GM12891 (cell line): ENCODE results near the gene MGAT2.

Experiments used
- POLR2A ChIP-seq: IDR thresholded peaks from 2 replicates; pipeline ENCODE4 v1.6.1; 2011; ENCODE audit warnings: low read depth, low read length, control low read depth
- POLR2AphosphoS5 ChIP-seq: IDR thresholded peaks from 2 replicates; pipeline ENCODE4 v1.6.1; 2011; ENCODE audit warnings: low read depth, low read length, control low read depth
- TAF1 ChIP-seq: IDR thresholded peaks from 2 replicates; pipeline ENCODE4 v1.6.1; 2011; ENCODE audit warnings: low read depth, low read length, control low read depth

GRCh38 chr14:49654511-49654910, 33.9 kb downstream of the MGAT2 start:
- TF ChIP-seq TAF1 (no peak), POLR2A (no peak), POLR2AphosphoS5 (no peak)
